H9 (cell line): Measurements from ENCODE around the gene LTB4R2. TPM values are rescaled to one million over a fixed set of nuclear protein-coding genes. Genes with fewer than 3 reads are reported as not detected.

Experiments
- DNase-seq: peaks from one replicate; pipeline ENCODE4 v3.0.0-alpha.2; 2017
- H2AFZ ChIP-seq: one replicate; pipeline ENCODE4 v1.6.1; 2013; ENCODE audit warnings: mild to moderate bottlenecking, low read length, control low read depth, moderate library complexity
- H2AK5ac ChIP-seq: 2 replicates; pipeline ENCODE4 v1.6.1; 2013; ENCODE audit warnings: low read length, control low read depth, mixed read lengths; ENCODE audit not compliant: insufficient read length
- H2BK120ac ChIP-seq: one replicate; pipeline ENCODE4 v1.6.1; 2013; ENCODE audit warnings: low read depth, mild to moderate bottlenecking, low read length, control low read depth, inconsistent platforms; ENCODE audit not compliant: poor library complexity, severe bottlenecking
- H2BK12ac ChIP-seq: 2 replicates; pipeline ENCODE4 v1.6.1; 2013; ENCODE audit warnings: low read length, control low read depth, mixed read lengths, low read depth; ENCODE audit not compliant: insufficient read length
- H2BK15ac ChIP-seq: 2 replicates; pipeline ENCODE4 v1.6.1; 2013; ENCODE audit warnings: low read depth, low read length, control low read depth
- H2BK20ac ChIP-seq: one replicate; pipeline ENCODE4 v1.6.1; 2013; ENCODE audit warnings: low read depth, mild to moderate bottlenecking, low read length, control low read depth, inconsistent platforms; ENCODE audit not compliant: poor library complexity, severe bottlenecking
- H2BK5ac ChIP-seq: 2 replicates; pipeline ENCODE4 v1.6.1; 2013; ENCODE audit warnings: low read length, control low read depth, mixed read lengths; ENCODE audit not compliant: insufficient read length
- H3K14ac ChIP-seq: 2 replicates; pipeline ENCODE4 v1.6.1; 2013; ENCODE audit warnings: low read length, control low read depth; ENCODE audit not compliant: insufficient read depth
- H3K18ac ChIP-seq: 2 replicates; pipeline ENCODE4 v1.6.1; 2013; ENCODE audit warnings: low read depth, mild to moderate bottlenecking, mixed read lengths, low read length, control low read depth; ENCODE audit not compliant: insufficient read length
- H3K23ac ChIP-seq: 2 replicates; pipeline ENCODE4 v1.6.1; 2013; ENCODE audit warnings: low read length, control low read depth, mixed read lengths, low read depth; ENCODE audit not compliant: insufficient read length
- H3K23me2 ChIP-seq: 2 replicates; pipeline ENCODE4 v1.6.1; 2013; ENCODE audit warnings: low read depth, mild to moderate bottlenecking, mixed read lengths, low read length, control low read depth; ENCODE audit not compliant: insufficient read length, poor library complexity, severe bottlenecking
- H3K27ac ChIP-seq: 2 replicates; pipeline ENCODE4 v1.5.1; 2013; ENCODE audit warnings: low read length, control low read depth, mixed read lengths, low read depth; ENCODE audit not compliant: insufficient read length
- H3K27me3 ChIP-seq: 2 replicates; pipeline ENCODE4 v1.6.1; 2013; ENCODE audit warnings: low read length, control low read depth, inconsistent platforms; ENCODE audit not compliant: insufficient read depth
- H3K4ac ChIP-seq: 2 replicates; pipeline ENCODE4 v1.6.1; 2013; ENCODE audit warnings: low read depth, mild to moderate bottlenecking, control low read depth, inconsistent platforms, low read length, moderate library complexity
- H3K4me1 ChIP-seq: 2 replicates; pipeline ENCODE4 v1.6.1; 2013; ENCODE audit warnings: low read length, control low read depth, inconsistent platforms; ENCODE audit not compliant: insufficient read depth
- H3K4me2 ChIP-seq: 2 replicates; pipeline ENCODE4 v1.6.1; 2013; ENCODE audit warnings: low read length, control low read depth, mixed read lengths; ENCODE audit not compliant: insufficient read length, insufficient read depth
- H3K56ac ChIP-seq: 2 replicates; pipeline ENCODE4 v1.6.1; 2013; ENCODE audit warnings: low read depth, mild to moderate bottlenecking, mixed read lengths, low read length, control low read depth; ENCODE audit not compliant: insufficient read length
- H3K79me1 ChIP-seq: 2 replicates; pipeline ENCODE4 v1.6.1; 2013; ENCODE audit warnings: low read depth, mild to moderate bottlenecking, moderate library complexity, low read length, control low read depth, inconsistent platforms; ENCODE audit not compliant: insufficient read depth, poor library complexity, severe bottlenecking
- H3K79me2 ChIP-seq: 2 replicates; pipeline ENCODE4 v1.6.1; 2013; ENCODE audit warnings: low read length, control low read depth, inconsistent platforms; ENCODE audit not compliant: insufficient read depth
- H3K9ac ChIP-seq: 2 replicates; pipeline ENCODE4 v1.6.1; 2013; ENCODE audit warnings: low read length, control low read depth, mixed read lengths; ENCODE audit not compliant: insufficient read length; ENCODE audit errors: extremely low read depth
- H3K9me3 ChIP-seq: one replicate; pipeline ENCODE4 v1.6.1; 2013; ENCODE audit warnings: low read depth, low read length, inconsistent platforms; ENCODE audit not compliant: control insufficient read depth
- H3T11ph ChIP-seq: one replicate; pipeline ENCODE4 v1.6.1; 2013; ENCODE audit warnings: mild to moderate bottlenecking, low read length, control low read depth, inconsistent platforms
- H4K20me1 ChIP-seq: one replicate; pipeline ENCODE4 v1.6.1; 2013; ENCODE audit not compliant: control insufficient read depth, insufficient read length, insufficient read depth
- H4K5ac ChIP-seq: 2 replicates; pipeline ENCODE4 v1.6.1; 2013; ENCODE audit warnings: low read depth, mild to moderate bottlenecking, mixed read lengths, low read length, control low read depth; ENCODE audit not compliant: insufficient read length
- H4K8ac ChIP-seq: replicated peaks from 2 replicates; pipeline ENCODE4 v1.6.1; 2013; ENCODE audit warnings: low read length, control low read depth, mixed read lengths, low read depth; ENCODE audit not compliant: insufficient read length
- H4K91ac ChIP-seq: 2 replicates; pipeline ENCODE4 v1.6.1; 2013; ENCODE audit warnings: low read depth, mild to moderate bottlenecking, moderate library complexity, mixed read lengths, low read length, control low read depth; ENCODE audit not compliant: insufficient read length
- H3K27ac Mint-ChIP-seq, 3 experiments: 2 replicates in 2 of 3; 3 replicates in 1 of 3; pipeline ENCODE4 v1.8.0; 2020 to 2021; ENCODE audit warnings: mixed read lengths in 3 of 3, mild to moderate bottlenecking in 1 of 3, moderate library complexity in 1 of 3
- H3K27me3 Mint-ChIP-seq: 2 replicates; pipeline ENCODE4 v1.8.0; 2021; ENCODE audit warnings: low read depth, mild to moderate bottlenecking, moderate library complexity, mixed read lengths
- H3K36me3 Mint-ChIP-seq, 3 experiments: 2 replicates in 2 of 3; 3 replicates in 1 of 3; pipeline ENCODE4 v1.8.0; 2020 to 2021; ENCODE audit warnings: low read depth in 3 of 3, mixed read lengths in 3 of 3; ENCODE audit not compliant: insufficient read depth in 1 of 3
- H3K4me1 Mint-ChIP-seq, 2 experiments: 2 replicates each; pipeline ENCODE4 v1.8.0; 2020; ENCODE audit warnings: mixed read lengths in 2 of 2
- H3K4me3 Mint-ChIP-seq, 2 experiments: 2 replicates in 1 of 2; 3 replicates in 1 of 2; pipeline ENCODE4 v1.8.0; 2020 to 2021; ENCODE audit warnings: mild to moderate bottlenecking in 2 of 2, mixed read lengths in 2 of 2, moderate library complexity in 1 of 2
- H3K9me3 Mint-ChIP-seq, 2 experiments: 2 replicates in 1 of 2; 3 replicates in 1 of 2; pipeline ENCODE4 v1.8.0; 2020; ENCODE audit warnings: mild to moderate bottlenecking in 2 of 2, mixed read lengths in 2 of 2, moderate library complexity in 1 of 2
- CTCF ChIP-seq: fragments of 200-600 bp; sonication (generic); conservative IDR thresholded peaks from 3 replicates; pipeline ENCODE4 v1.8.0; 2021; ENCODE audit warnings: antibody characterized with exemption, mild to moderate bottlenecking
- WGBS: extraction: QIAGEN DNeasy Blood & Tissue Kit; methylation state at CpG from one replicate; pipeline ENCODE4 v1.1.7; 2013; ENCODE audit warnings: missing lambda C conversion rate, low lambda C conversion rate, mixed read lengths; ENCODE audit not compliant: insufficient read length; ENCODE audit errors: extremely low coverage; 5-methylcytosine and 5-hydroxymethylcytosine counted together
- total RNA-seq: library from RNA; stranded (reverse); gene quantifications from 2 replicates; pipeline ENCODE4 v1.2.1, GENCODE V29; 2021

The LTB4R2 gene
- total RNA-seq, 1 experiment from 2014 or later: 13.4 TPM

GRCh38 chr14:24300326-24300980 is 9.5 kb upstream of the LTB4R2 start:
- Histone ChIP-seq H3K9me3 (no peaks in the 10 kb centered on the region), H2BK12ac (no peak overlapping the region), H3K27me3 (no peaks in the 10 kb centered on the region), H3K4me2 (peak overlapping the region; percentile 100), H3K27ac (no peak overlapping the region), H3K23ac (no peak overlapping the region), H2BK120ac (no peak overlapping the region), H3K79me2 (peaks cover 4% of the 10 kb centered on the region; the same call in 1 of the 2 replicates), H3K4ac (no peak overlapping the region), H3T11ph (no peak overlapping the region), H2BK20ac (no peak overlapping the region), H2AK5ac (no peak overlapping the region), H3K56ac (no peak overlapping the region), H2BK5ac (no peak overlapping the region), H3K14ac (no peak overlapping the region), H4K8ac (no peak overlapping the region), H3K18ac (no peak overlapping the region), H2BK15ac (no peak overlapping the region), H3K4me1 (peaks cover 4% of the 10 kb centered on the region; the same call in 1 of the 2 replicates), H3K9ac (peak overlapping the region; percentile 76), H4K5ac (no peak overlapping the region), H4K91ac (no peak overlapping the region), H3K79me1 (peaks cover 3% of the 10 kb centered on the region), H4K20me1 (no peaks in the 10 kb centered on the region), H2AFZ (no peak overlapping the region), H3K23me2 (peaks cover 11% of the 10 kb centered on the region)
- no peak for TF ChIP-seq CTCF
- peak overlapping the region in 2 of 3 experiments; percentile 83 to 97; a peak in 3 of 7 replicates for H3K27ac Mint-ChIP-seq
- DNase-seq: no peak
- H3K9me3 Mint-ChIP-seq: no peaks in the 10 kb centered on the region; a peak in 1 of 5 replicates
- H3K27me3 Mint-ChIP-seq: no peaks in the 10 kb centered on the region; the same call in 1 of the 2 replicates
- peaks cover 31 to 59% (median 56%) of the 10 kb centered on the region in 3 experiments for H3K36me3 Mint-ChIP-seq
- H3K4me1 Mint-ChIP-seq: peaks cover 21 to 22% of the 10 kb centered on the region in 2 experiments
- no CpG with 5 or more reads among the region's 16 CpGs for WGBS
- H3K4me3 Mint-ChIP-seq: peak overlapping the region; percentile 91 to 93
